Activated B cell treated with CpG ODN at 0.5 μM for 24 hours (primary cell): ENCODE data around the gene RRP1. TPM values are rescaled to one million over a fixed set of nuclear protein-coding genes. Genes with fewer than 3 reads are reported as not detected.

Experiments used
- ATAC-seq: fragments of 200-7000 bp; cut with Tn5 transposase; one replicate; pipeline ENCODE4 v1.10.0; 2021; ENCODE audit warnings: low read depth, mild to moderate bottlenecking, moderate library complexity
- CTCF ChIA-PET: fragments of 350-600 bp; sonication (Branson Sonifier 250); formaldehyde crosslinking; loops from one replicate; lab custom pipeline; 2021; ENCODE audit warnings: antibody characterized with exemption; lab: Charles Lee
- POLR2A ChIA-PET: fragments of 350-600 bp; sonication (Branson Sonifier 250); formaldehyde crosslinking; loops from one replicate; lab custom pipeline; 2021; ENCODE audit warnings: antibody characterized with exemption; lab: Charles Lee
- DNase-seq: peaks from one replicate; pipeline ENCODE4 v3.0.0; 2022
- H3K27ac Mint-ChIP-seq: one replicate; pipeline ENCODE4 v1.8.0; 2020; ENCODE audit warnings: mixed read lengths
- H3K27me3 Mint-ChIP-seq: one replicate; pipeline ENCODE4 v1.8.0; 2021; ENCODE audit warnings: mixed read lengths
- H3K36me3 Mint-ChIP-seq: one replicate; pipeline ENCODE4 v1.8.0; 2021; ENCODE audit warnings: low read depth, mixed read lengths
- H3K4me1 Mint-ChIP-seq: one replicate; pipeline ENCODE4 v1.8.0; 2021; ENCODE audit warnings: mixed read lengths
- H3K4me3 Mint-ChIP-seq: one replicate; pipeline ENCODE4 v1.8.0; 2020; ENCODE audit warnings: mild to moderate bottlenecking, mixed read lengths
- H3K9me3 Mint-ChIP-seq: one replicate; pipeline ENCODE4 v1.8.0; 2020; ENCODE audit warnings: mixed read lengths
- CTCF ChIP-seq: fragments of 200-600 bp; IDR thresholded peaks from one replicate; pipeline ENCODE4 v1.8.0; 2022; ENCODE audit warnings: antibody characterized with exemption, mild to moderate bottlenecking
- intact Hi-C: fragments of 100-400 bp; cut with micrococcal nuclease; formaldehyde crosslinking; loops from one replicate; pipeline ENCODE4 v1.15.1; 2024
- total RNA-seq: library from RNA; stranded (reverse); gene quantifications from 2 replicates; pipeline ENCODE4 v1.2.3, GENCODE V29; 2022

The RRP1 gene
- total RNA-seq, 1 donor from 2014 or later = 36.8 TPM

GRCh38 chr21:43793243-43793642 is 3.9 kb downstream of the RRP1 start:
- POLR2A ChIA-PET = no interaction called here
- intact Hi-C loops = no loop called here
- Mint-ChIP-seq H3K36me3 (peaks cover 74% of the 10 kb centered on the region), H3K4me1 (peaks cover 19% of the 10 kb centered on the region), H3K4me3 (no peak overlapping the region), H3K27ac (no peak overlapping the region), H3K9me3 (no peaks in the 10 kb centered on the region), H3K27me3 (no peaks in the 10 kb centered on the region)
- no peak for ATAC-seq
- TF ChIP-seq CTCF = no peak
- no peak for DNase-seq
- CTCF ChIA-PET = no interaction called here

- no peak for DNase-seq
- POLR2A ChIA-PET = no interaction called here
- Mint-ChIP-seq H3K4me3 (no peak overlapping the region), H3K4me1 (peaks cover 17% of the 10 kb centered on the region), H3K36me3 (peaks cover 82% of the 10 kb centered on the region), H3K9me3 (no peaks in the 10 kb centered on the region), H3K27ac (no peak overlapping the region), H3K27me3 (no peaks in the 10 kb centered on the region)
- TF ChIP-seq CTCF = no peak
- intact Hi-C loops = no loop called here
- CTCF ChIA-PET = no interaction called here
- ATAC-seq = no peak
Measured at GRCh38 chr21:43794311-43794710, 4.9 kb downstream of the RRP1 start.

GRCh38 chr21:43794857-43795256 is 5.5 kb downstream of the RRP1 start:
- no peak for ATAC-seq
- H3K36me3 Mint-ChIP-seq = peaks cover 83% of the 10 kb centered on the region
- intact Hi-C loops = no loop called here

GRCh38 chr21:43797415-43797814 is 8.0 kb downstream of the RRP1 start:
- ChIA-PET CTCF (no interaction called here), POLR2A (no interaction called here)
- ATAC-seq = no peak
- no peak for DNase-seq
- H3K9me3 Mint-ChIP-seq = no peaks in the 10 kb centered on the region
- intact Hi-C loops = no loop called here
- H3K36me3 Mint-ChIP-seq = peaks cover 96% of the 10 kb centered on the region
- H3K4me3 Mint-ChIP-seq = no peak overlapping the region
- H3K27me3 Mint-ChIP-seq = no peaks in the 10 kb centered on the region
- no peaks in the 10 kb centered on the region for H3K4me1 Mint-ChIP-seq
- H3K27ac Mint-ChIP-seq = no peak overlapping the region
- TF ChIP-seq CTCF = no peak

More at GRCh38 chr21:43794857-43795256, 5.5 kb downstream of the RRP1 start:
- H3K4me3 Mint-ChIP-seq = no peak overlapping the region
- peaks cover 16% of the 10 kb centered on the region for H3K4me1 Mint-ChIP-seq
- no peak for TF ChIP-seq CTCF
- no peaks in the 10 kb centered on the region for H3K27me3 Mint-ChIP-seq
- no peak for DNase-seq
- ChIA-PET POLR2A (no interaction called here), CTCF (no interaction called here)
- no peaks in the 10 kb centered on the region for H3K9me3 Mint-ChIP-seq
- no peak overlapping the region for H3K27ac Mint-ChIP-seq

- no peaks in the 10 kb centered on the region for H3K27me3 Mint-ChIP-seq
- peak overlapping the region; percentile 7 for H3K27ac Mint-ChIP-seq
- TF ChIP-seq CTCF = no peak
- H3K9me3 Mint-ChIP-seq = no peaks in the 10 kb centered on the region
- no peak overlapping the region for H3K4me3 Mint-ChIP-seq
- POLR2A ChIA-PET = interaction anchor here (1.0 kb wide), 1 partner anchor 8 kb away, joined by 3 read pairs; no protein-coding TSS in a partner anchor
- intact Hi-C loops = no loop called here
- no peak for ATAC-seq
- CTCF ChIA-PET = no interaction called here
- no peak for DNase-seq
- H3K36me3 Mint-ChIP-seq = peaks cover 96% of the 10 kb centered on the region
- H3K4me1 Mint-ChIP-seq = peaks cover under 1% of the 10 kb centered on the region
Measured at GRCh38 chr21:43797925-43798715, 8.7 kb downstream of the RRP1 start.
